HuH-7 (cell line): ENCODE measurements around the gene ALPP.
"Not testable (repeated sequence)": the region's sequence is repeated elsewhere in the genome, so short reads cannot be mapped to it uniquely, and the experiment has no call there.

Experiments
- DNase-seq: peaks from one replicate; pipeline ENCODE4 v3.0.0; 2011; ENCODE audit warnings: low spot score

The ALPP gene

GRCh38 chr2:232406556-232407310 is 28.2 kb downstream of the ALPP start, which contains the start of gene ALPG:
ALPG (plus strand) TSS chr2:232406844; CDS start chr2:232406895, 51 bp downstream.
- no peak for DNase-seq

GRCh38 chr2:232407428-232408150 is 29.0 kb downstream of the ALPP start:
- DNase-seq, result not testable (repeated sequence)

- not testable (repeated sequence) for DNase-seq
Measured at GRCh38 chr2:232408269-232408668, 29.7 kb downstream of the ALPP start.

- not testable (repeated sequence) for DNase-seq
Measured at GRCh38 chr2:232409617-232410016, 31.1 kb downstream of the ALPP start.

- DNase-seq, result no peak
Measured at GRCh38 chr2:232410238-232410900, 31.8 kb downstream of the ALPP start.

- no peak for DNase-seq
Measured at GRCh38 chr2:232411901-232412629, 33.5 kb downstream of the ALPP start.

- DNase-seq, result no peak
Measured at GRCh38 chr2:232412986-232413385, 34.4 kb downstream of the ALPP start.

- DNase-seq, result no peak
Measured at GRCh38 chr2:232415138-232415690, 36.7 kb downstream of the ALPP start.

GRCh38 chr2:232415736-232416520 is 37.4 kb downstream of the ALPP start:
- DNase-seq, result no peak

- DNase-seq, result no peak
Measured at GRCh38 chr2:232416521-232417470, 38.2 kb downstream of the ALPP start.

GRCh38 chr2:232417489-232417888 is 38.9 kb downstream of the ALPP start:
- DNase-seq, result no peak

GRCh38 chr2:232418056-232418455 is 39.5 kb downstream of the ALPP start:
- no peak for DNase-seq

GRCh38 chr2:232418466-232419244 is 40.1 kb downstream of the ALPP start:
- no peak for DNase-seq

GRCh38 chr2:232419245-232420072 is 40.9 kb downstream of the ALPP start:
- no peak for DNase-seq

- DNase-seq, result no peak
Measured at GRCh38 chr2:232420073-232420454, 41.5 kb downstream of the ALPP start.

- no peak for DNase-seq
Measured at GRCh38 chr2:232420463-232421188, 42.1 kb downstream of the ALPP start.

GRCh38 chr2:232421189-232421785 is 42.7 kb downstream of the ALPP start:
- DNase-seq, result no peak
